Measurements from ENCODE around the gene CDSN.

The CDSN gene

DNA sequence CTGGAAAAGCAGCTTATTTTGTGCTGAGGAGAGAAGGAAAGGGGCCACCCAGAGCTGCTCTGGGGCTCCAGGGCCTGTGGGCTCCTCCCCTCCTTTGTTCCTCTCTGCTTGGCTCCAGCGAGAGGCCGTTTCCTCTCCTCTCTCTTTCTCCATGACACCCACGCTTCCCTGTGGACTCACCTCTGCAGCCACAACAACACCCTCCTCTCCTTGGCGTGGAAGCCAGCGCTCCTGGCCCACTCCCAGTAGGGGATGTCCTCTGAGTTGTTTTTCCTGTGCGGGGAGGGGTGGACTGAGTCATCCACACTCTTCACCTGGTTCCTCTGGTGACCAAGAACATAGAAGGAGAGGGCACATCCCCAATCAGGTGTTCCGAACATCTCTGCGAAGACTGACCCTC is 4.9 kb upstream of the CDSN start:
- peak; percentile 39 for DNase-seq (ENCODE audit: low read depth)
- no peak for TF ChIP-seq CTCF (conservative IDR thresholded peaks at IDR 0.05; ENCODE audit: low read depth, low read length)
- no peak overlapping the region for H3K4me3 ChIP-seq (ENCODE audit: low read depth, low read length)

- TF ChIP-seq CTCF (conservative IDR thresholded peaks at IDR 0.05; ENCODE audit: low read depth, low read length), result no peak
- no peak overlapping the region for H3K4me3 ChIP-seq (ENCODE audit: low read depth, low read length)
- DNase-seq (ENCODE audit: low read depth), result peak; percentile 90
Measured at GRCh38 chr6:31122791-31123706, 2.8 kb upstream of the CDSN start.

DNA sequence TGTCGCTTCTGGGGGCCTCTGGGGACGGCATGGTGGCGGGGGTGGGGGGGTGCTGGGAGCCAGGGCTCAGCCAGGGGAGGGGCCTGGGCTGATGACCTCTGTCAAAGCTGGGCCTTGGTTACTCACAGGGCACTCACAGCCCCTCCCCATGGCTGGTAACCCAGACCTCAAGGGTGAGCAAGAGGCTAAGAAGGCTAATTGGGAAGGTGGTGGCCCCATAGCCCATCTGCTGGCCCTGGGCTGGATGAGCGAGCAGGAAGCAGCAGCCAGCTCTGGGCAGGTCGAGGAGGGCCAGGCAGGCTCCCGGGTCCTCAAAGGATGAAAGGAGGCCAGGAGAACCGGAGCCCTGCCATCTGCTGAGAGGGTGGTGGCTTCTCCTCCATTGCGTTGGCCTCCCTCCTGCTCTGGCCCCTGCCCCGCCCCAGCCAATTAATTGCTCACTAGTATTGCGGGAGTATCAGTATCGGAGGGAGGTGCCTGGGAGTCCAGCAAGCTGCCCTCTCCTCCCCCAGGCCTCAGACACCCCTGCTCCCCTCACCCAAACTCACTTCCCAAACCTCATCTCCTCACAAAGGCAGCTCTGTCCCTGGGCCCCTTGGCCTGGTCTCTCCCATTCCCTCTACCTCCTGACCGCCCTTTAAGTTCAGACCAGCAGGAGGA is 1.0 kb upstream of the CDSN start:
- no peak for TF ChIP-seq CTCF (conservative IDR thresholded peaks at IDR 0.05; ENCODE audit: low read depth, low read length)
- no peak for DNase-seq (ENCODE audit: low read depth)
- no peak overlapping the region for H3K4me3 ChIP-seq (ENCODE audit: low read depth, low read length)

DNA sequence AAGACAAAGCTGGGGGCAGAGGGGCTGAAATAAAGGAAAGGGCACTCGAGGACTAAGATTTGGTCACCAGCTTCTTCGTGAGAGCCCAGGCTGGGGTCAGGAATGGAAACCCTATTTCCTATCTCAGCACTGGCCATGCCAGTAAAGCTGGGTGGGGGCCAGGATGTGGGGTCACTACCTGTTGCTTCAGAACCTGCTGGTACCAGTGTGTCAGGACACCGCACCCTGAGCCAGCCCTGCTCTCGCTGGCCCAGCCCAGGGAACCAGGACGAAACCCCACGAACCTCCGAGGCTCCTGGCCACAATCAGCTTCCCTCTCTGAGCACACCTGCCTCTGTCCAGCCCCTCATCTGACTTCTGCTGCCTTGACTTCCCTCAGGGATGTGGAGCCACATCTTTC is 2.1 kb downstream of the CDSN start:
- no peak for DNase-seq (ENCODE audit: low read depth)
- TF ChIP-seq CTCF (conservative IDR thresholded peaks at IDR 0.05; ENCODE audit: low read depth, low read length), result no peak
- no peak overlapping the region for H3K4me3 ChIP-seq (ENCODE audit: low read depth, low read length)

- peak overlapping the region; percentile 21 for H3K4me3 ChIP-seq (ENCODE audit: low read depth, low read length)
- no peak for TF ChIP-seq CTCF (conservative IDR thresholded peaks at IDR 0.05; ENCODE audit: low read depth, low read length)
- DNase-seq (ENCODE audit: low read depth), result peak; percentile 36
Measured at GRCh38 chr6:31116661-31117385, 3.4 kb downstream of the CDSN start.

DNA sequence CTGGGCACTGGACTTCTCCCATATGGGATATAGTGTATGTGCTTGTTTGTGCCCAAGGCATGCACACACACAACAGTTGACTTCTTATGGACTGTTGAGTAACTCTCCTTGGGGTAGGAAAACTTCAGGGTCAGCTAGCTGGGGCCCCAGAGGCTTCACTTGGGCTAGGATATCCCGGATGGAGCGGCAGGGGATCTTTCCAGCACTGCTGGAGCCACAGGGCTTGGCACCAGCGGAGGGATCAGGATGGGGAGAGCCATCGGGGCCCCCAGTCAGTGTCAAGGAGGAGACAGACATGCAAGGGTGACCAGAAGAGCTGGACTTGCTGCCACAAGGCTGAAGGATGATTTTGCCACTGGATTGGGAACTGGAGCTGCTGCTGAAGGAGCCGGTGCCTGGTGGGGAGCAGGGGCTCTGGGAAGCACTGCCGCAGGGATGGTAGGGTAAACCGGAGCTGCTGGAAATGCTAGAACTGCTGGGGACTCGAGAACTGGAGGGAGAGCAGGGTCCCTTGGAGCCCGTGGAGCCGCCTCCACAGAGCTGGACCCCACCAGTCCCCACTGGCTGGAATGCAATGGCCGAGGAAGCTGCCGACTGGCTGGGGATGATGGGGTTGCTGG is 4.2 kb downstream of the CDSN start:
- no peak for TF ChIP-seq CTCF (conservative IDR thresholded peaks at IDR 0.05; ENCODE audit: low read depth, low read length)
- DNase-seq (ENCODE audit: low read depth), result no peak
- no peak overlapping the region for H3K4me3 ChIP-seq (ENCODE audit: low read depth, low read length)

Data from choroid plexus epithelial cell (primary cell).